ENCODE measurements around the gene CACNA2D3. TPM values are rescaled to one million over a fixed set of nuclear protein-coding genes. Genes with fewer than 3 reads are reported as not detected.

Gene CACNA2D3
- total RNA-seq, 6 donors from 2014 or later: 2.9 to 16.8 (median 4.9) TPM

GRCh38 chr3:54960701-54961100 is 838.3 kb downstream of the CACNA2D3 start:
- ATAC-seq (ENCODE audit: low FRiP score in 2 of 2): no peak
- TF ChIP-seq POLR2A (IDR thresholded peaks at IDR 0.05) (no peak), CTCF (IDR thresholded peaks at IDR 0.05) (no peak), EP300 (IDR thresholded peaks at IDR 0.05) (no peak), POLR2AphosphoS5 (IDR thresholded peaks at IDR 0.05) (no peak)
- Histone ChIP-seq H3K4me3 (no peak overlapping the region), H3K4me1 (no peaks in the 10 kb centered on the region), H3K27me3 (no peaks in the 10 kb centered on the region), H3K27ac (no peak overlapping the region), H3K9me3 (no peaks in the 10 kb centered on the region), H3K36me3 (no peaks in the 10 kb centered on the region)
- WGBS, 2 donors: 62 to 67% methylated on average over 4 of the region's 4 CpGs
- DNase-seq: no peak

DNA sequence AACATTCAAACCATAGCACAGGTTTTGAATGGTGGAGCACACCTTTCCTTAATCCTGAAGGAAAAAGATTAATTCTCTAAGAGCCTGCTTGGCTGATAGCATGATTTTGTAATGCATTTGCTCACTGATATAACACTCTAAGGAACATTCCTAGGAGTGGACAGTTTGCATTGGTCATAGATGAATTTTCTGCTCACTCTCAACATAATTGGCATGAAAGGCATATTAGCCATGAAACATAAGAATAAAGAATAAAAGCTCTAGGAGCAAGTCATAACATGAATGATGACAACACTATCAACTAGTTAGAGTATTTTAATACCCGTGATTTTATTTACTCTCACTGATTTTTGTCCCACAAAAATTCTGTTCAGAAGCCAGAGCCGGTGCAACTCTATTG is 839.8 kb downstream of the CACNA2D3 start:
- Histone ChIP-seq H3K9me3 (no peaks in the 10 kb centered on the region), H3K27me3 (no peaks in the 10 kb centered on the region), H3K36me3 (no peaks in the 10 kb centered on the region), H3K27ac (no peak overlapping the region), H3K4me3 (no peak overlapping the region), H3K4me1 (no peaks in the 10 kb centered on the region)
- no peak for DNase-seq
- ATAC-seq (ENCODE audit: low FRiP score in 2 of 2): no peak
- no peak for TF ChIP-seq EP300 (IDR thresholded peaks at IDR 0.05)
- no peak for TF ChIP-seq POLR2A (IDR thresholded peaks at IDR 0.05)
- no peak for TF ChIP-seq CTCF (IDR thresholded peaks at IDR 0.05)
- no peak for TF ChIP-seq POLR2AphosphoS5 (IDR thresholded peaks at IDR 0.05)
- WGBS, 2 donors: 84 to 88% methylated on average over 2 of the region's 2 CpGs

DNA sequence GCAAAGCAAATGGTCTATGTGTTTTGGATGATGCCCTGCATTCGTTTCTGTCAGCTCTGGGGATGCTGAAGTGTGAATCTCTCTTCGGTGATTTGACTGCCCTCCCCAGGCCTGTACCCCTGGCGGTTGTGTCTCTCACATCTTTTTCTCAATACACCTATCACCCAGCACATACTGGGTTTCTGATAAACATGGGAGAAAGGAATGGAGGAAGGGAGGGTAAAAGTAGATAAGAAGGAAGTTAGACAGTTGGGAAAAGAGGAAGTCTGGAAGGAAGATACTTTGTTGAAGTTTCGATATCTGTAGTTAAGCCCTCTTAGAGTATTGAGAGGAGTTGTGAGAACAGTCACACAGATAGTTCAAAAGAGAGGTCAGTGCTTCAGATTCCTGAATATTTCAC is 841.3 kb downstream of the CACNA2D3 start:
- DNase-seq (no peak), ATAC-seq (ENCODE audit: low FRiP score in 2 of 2) (no peak)
- Histone ChIP-seq H3K27me3 (no peaks in the 10 kb centered on the region), H3K4me3 (no peak overlapping the region), H3K9me3 (no peaks in the 10 kb centered on the region), H3K27ac (no peak overlapping the region), H3K4me1 (no peaks in the 10 kb centered on the region), H3K36me3 (no peaks in the 10 kb centered on the region)
- TF ChIP-seq POLR2A (IDR thresholded peaks at IDR 0.05) (no peak), EP300 (IDR thresholded peaks at IDR 0.05) (no peak), CTCF (IDR thresholded peaks at IDR 0.05) (no peak), POLR2AphosphoS5 (IDR thresholded peaks at IDR 0.05) (no peak)
- 67 to 69% methylated on average over 4 of the region's 4 CpGs for WGBS, 2 donors

DNA sequence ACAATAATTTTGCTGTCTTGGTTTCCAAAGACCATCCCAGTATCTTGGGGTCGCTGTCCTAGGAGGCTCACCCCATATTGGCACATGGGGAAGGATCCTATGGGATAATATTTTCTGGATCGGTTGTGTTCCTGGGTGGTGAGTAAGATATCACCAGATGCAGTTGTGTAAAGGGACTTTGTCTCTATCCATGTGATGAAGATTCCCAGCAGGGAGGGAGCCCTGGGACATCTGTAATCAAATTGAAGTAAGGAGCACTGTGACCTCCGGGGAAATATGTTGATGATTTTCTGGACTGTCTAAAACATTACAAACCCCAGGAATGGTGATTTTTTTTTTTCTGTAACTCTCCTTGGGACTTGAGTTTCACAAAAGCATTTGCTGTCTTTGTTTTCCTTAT is 841.7 kb downstream of the CACNA2D3 start:
- no peak overlapping the region for H3K27ac ChIP-seq
- TF ChIP-seq EP300 (IDR thresholded peaks at IDR 0.05) (no peak), CTCF (IDR thresholded peaks at IDR 0.05) (no peak), POLR2AphosphoS5 (IDR thresholded peaks at IDR 0.05) (no peak), POLR2A (IDR thresholded peaks at IDR 0.05) (no peak)
- DNase-seq (no peak), ATAC-seq (ENCODE audit: low FRiP score in 2 of 2) (no peak)
- WGBS, 2 donors: 96 to 97% methylated on average over 3 of the region's 3 CpGs
- H3K27me3 ChIP-seq: no peaks in the 10 kb centered on the region
- H3K36me3 ChIP-seq: no peaks in the 10 kb centered on the region
- no peaks in the 10 kb centered on the region for H3K9me3 ChIP-seq
- H3K4me3 ChIP-seq: no peak overlapping the region
- H3K4me1 ChIP-seq: no peaks in the 10 kb centered on the region

- H3K27ac ChIP-seq: no peak overlapping the region
- 78 to 83% methylated on average over 6 of the region's 6 CpGs for WGBS, 2 donors
- no peaks in the 10 kb centered on the region for H3K4me1 ChIP-seq
- no peaks in the 10 kb centered on the region for H3K36me3 ChIP-seq
- no peak for DNase-seq
- H3K27me3 ChIP-seq: no peaks in the 10 kb centered on the region
- no peak overlapping the region for H3K4me3 ChIP-seq
- peak in 1 of 2 donors; percentile 9 for ATAC-seq (ENCODE audit: low FRiP score in 2 of 2)
- TF ChIP-seq EP300 (IDR thresholded peaks at IDR 0.05) (no peak), POLR2A (IDR thresholded peaks at IDR 0.05) (no peak), CTCF (IDR thresholded peaks at IDR 0.05) (no peak), POLR2AphosphoS5 (IDR thresholded peaks at IDR 0.05) (no peak)
- H3K9me3 ChIP-seq: no peaks in the 10 kb centered on the region
Measured at GRCh38 chr3:54965746-54966145, 843.4 kb downstream of the CACNA2D3 start.

Data from upper lobe of left lung (tissue), 6 donors.